Panc1 (cell line): ENCODE data around the gene SAMHD1. TPM values are rescaled to one million over a fixed set of nuclear protein-coding genes. Genes with fewer than 3 reads are reported as not detected.
"Not testable (repeated sequence)": the region's sequence is repeated elsewhere in the genome, so short reads cannot be mapped to it uniquely, and the experiment has no call there.

Experiments used
- ATAC-seq: fragments of 200-7000 bp; cut with Tn5 transposase; 2 replicates; pipeline ENCODE4 v1.9.1; 2020; ENCODE audit warnings: mild to moderate bottlenecking, moderate library complexity
- BruUV-seq: library from RNA; stranded (reverse); fragments of 400-500 nt; replicated peaks from 2 replicates; lab custom pipeline; 2021; lab: Mats Ljungman, UMichigan
- CTCF ChIA-PET: fragments of 300-600 bp; sonication (Branson Sonifier 250); formaldehyde crosslinking; loops from one replicate; lab custom pipeline; 2022; ENCODE audit warnings: antibody characterized with exemption; lab: Charles Lee
- POLR2A ChIA-PET: fragments of 300-600 bp; sonication (Branson Sonifier 250); formaldehyde crosslinking; loops from one replicate; lab custom pipeline; 2022; ENCODE audit warnings: antibody characterized with exemption; lab: Charles Lee
- DNase-seq: peaks from one replicate; pipeline ENCODE4 v3.0.0-alpha.2; 2010; ENCODE audit warnings: low read depth, low spot score
- H3K27ac ChIP-seq: 2 replicates; pipeline ENCODE4 v1.5.1; 2011; ENCODE audit warnings: mild to moderate bottlenecking, low read length, inconsistent platforms
- H3K27me3 ChIP-seq: fragments of 200-500 bp; sonication (Bioruptor generic); 2 replicates; pipeline ENCODE4 v1.6.0; 2014; ENCODE audit warnings: low read length, inconsistent platforms; ENCODE audit not compliant: control insufficient read depth, insufficient read depth
- H3K36me3 ChIP-seq: fragments of 200-500 bp; sonication (Bioruptor generic); 2 replicates; pipeline ENCODE4 v1.5.1; 2014; ENCODE audit warnings: inconsistent platforms, mild to moderate bottlenecking, low read length, moderate library complexity; ENCODE audit not compliant: control insufficient read depth, insufficient read depth
- H3K4me1 ChIP-seq: 2 replicates; pipeline ENCODE4 v1.5.1; 2011; ENCODE audit warnings: inconsistent platforms, mild to moderate bottlenecking, low read length, moderate library complexity; ENCODE audit not compliant: control insufficient read depth, insufficient read depth
- H3K4me3 ChIP-seq, 2 experiments: 2 replicates each; pipeline ENCODE4 v1.5.1; 2011 to 2012; ENCODE audit warnings: low read depth in 2 of 2, low read length in 2 of 2, mild to moderate bottlenecking in 2 of 2, inconsistent platforms in 1 of 2, moderate library complexity in 1 of 2
- H3K9me3 ChIP-seq: fragments of 200-500 bp; sonication (Bioruptor generic); 2 replicates; pipeline ENCODE4 v1.5.1; 2014; ENCODE audit warnings: low read depth, mild to moderate bottlenecking, inconsistent platforms, low read length, moderate library complexity; ENCODE audit not compliant: control insufficient read depth, insufficient read depth
- POLR2AphosphoS5 ChIP-seq: IDR thresholded peaks from 2 replicates; pipeline ENCODE4 v1.6.1; 2012; ENCODE audit warnings: mild to moderate bottlenecking, low read depth, low read length, moderate library complexity
- SIN3A ChIP-seq: IDR thresholded peaks from 2 replicates; pipeline ENCODE4 v1.6.1; 2012; ENCODE audit warnings: low read depth, mild to moderate bottlenecking, low read length, moderate library complexity, borderline replicate concordance; ENCODE audit not compliant: insufficient read depth
- TCF7L2 ChIP-seq: IDR thresholded peaks from 2 replicates; pipeline ENCODE4 v1.6.1; 2011; ENCODE audit warnings: mild to moderate bottlenecking, low read depth, low read length, inconsistent platforms
- in situ Hi-C: cut with HindIII; loops from 2 replicates; pipeline ENCODE4 v1.10.0; 2016; ENCODE audit warnings: low sequenced_read_pairs, low pct_unique_long_range_greater_than_20kb
- intact Hi-C: fragments of 100-400 bp; cut with micrococcal nuclease; formaldehyde crosslinking; loops from one replicate; pipeline ENCODE4 v1.10.0; 2022; ENCODE audit not compliant: unreplicated experiment
- total RNA-seq: library from RNA; stranded (reverse); gene quantifications from one replicate; pipeline ENCODE4 v1.2.1, GENCODE V29; 2021; ENCODE audit not compliant: unreplicated experiment
- TF ChIP-seq, protein P1 (sequence below): fragments of 450-650 bp; IDR thresholded peaks from 2 replicates; pipeline ENCODE4 v1.5.1; 2017; ENCODE audit warnings: mild to moderate bottlenecking
- TF ChIP-seq, protein P2 (sequence below), 2 experiments: IDR thresholded peaks; 2 replicates each; pipeline ENCODE4 v1.6.1; 2011 to 2012; ENCODE audit warnings: low read depth in 2 of 2, control low read depth in 1 of 2, low read length in 1 of 2, mild to moderate bottlenecking in 1 of 2, moderate library complexity in 1 of 2; ENCODE audit not compliant: insufficient read depth in 1 of 2

SAMHD1 gene
- total RNA-seq, 1 experiment from 2014 or later, result 16.8 TPM

DNA sequence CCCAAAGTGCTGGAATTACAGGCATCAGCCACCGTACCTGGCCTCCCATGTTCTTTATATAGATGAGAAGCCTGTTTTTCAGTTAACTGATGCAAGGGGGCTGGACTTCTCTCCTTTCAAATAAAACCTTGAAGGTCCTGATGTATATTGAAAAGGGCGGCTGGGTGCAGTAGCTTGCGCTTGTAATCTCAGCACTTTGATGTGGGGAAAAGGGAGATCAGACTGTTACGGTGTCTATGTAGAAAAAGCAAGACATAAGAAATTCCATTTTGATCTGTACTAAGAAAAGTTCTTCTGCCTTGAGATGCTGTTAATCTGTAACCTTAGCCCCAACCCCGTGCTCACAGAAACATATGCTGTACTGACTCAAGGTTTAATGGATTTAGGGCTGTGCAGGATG is 16.1 kb upstream of the SAMHD1 start:
- DNase-seq (no peak), ATAC-seq (no peak)
- ChIA-PET CTCF (interaction anchor here (0.6 kb wide), 1 partner anchor 32 kb away, joined by 16 read pairs; no protein-coding TSS in a partner anchor), POLR2A (no interaction called here)
- Histone ChIP-seq H3K9me3 (peaks cover 2% of the 10 kb centered on the region; the same call in 1 of the 2 replicates), H3K27ac (no peak overlapping the region), H3K36me3 (no peaks in the 10 kb centered on the region), H3K4me3 (no peak overlapping the region), H3K4me1 (no peaks in the 10 kb centered on the region), H3K27me3 (no peaks in the 10 kb centered on the region)
- intact Hi-C loops (no loop called here), in situ Hi-C loops (no loop called here)
- BruUV-seq, result no TSS peak
- TF ChIP-seq SIN3A (no peak), TCF7L2 (no peak), POLR2AphosphoS5 (no peak)
- TF ChIP-seq, protein P1, sequence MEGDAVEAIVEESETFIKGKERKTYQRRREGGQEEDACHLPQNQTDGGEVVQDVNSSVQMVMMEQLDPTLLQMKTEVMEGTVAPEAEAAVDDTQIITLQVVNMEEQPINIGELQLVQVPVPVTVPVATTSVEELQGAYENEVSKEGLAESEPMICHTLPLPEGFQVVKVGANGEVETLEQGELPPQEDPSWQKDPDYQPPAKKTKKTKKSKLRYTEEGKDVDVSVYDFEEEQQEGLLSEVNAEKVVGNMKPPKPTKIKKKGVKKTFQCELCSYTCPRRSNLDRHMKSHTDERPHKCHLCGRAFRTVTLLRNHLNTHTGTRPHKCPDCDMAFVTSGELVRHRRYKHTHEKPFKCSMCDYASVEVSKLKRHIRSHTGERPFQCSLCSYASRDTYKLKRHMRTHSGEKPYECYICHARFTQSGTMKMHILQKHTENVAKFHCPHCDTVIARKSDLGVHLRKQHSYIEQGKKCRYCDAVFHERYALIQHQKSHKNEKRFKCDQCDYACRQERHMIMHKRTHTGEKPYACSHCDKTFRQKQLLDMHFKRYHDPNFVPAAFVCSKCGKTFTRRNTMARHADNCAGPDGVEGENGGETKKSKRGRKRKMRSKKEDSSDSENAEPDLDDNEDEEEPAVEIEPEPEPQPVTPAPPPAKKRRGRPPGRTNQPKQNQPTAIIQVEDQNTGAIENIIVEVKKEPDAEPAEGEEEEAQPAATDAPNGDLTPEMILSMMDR, result no peak
- TF ChIP-seq, protein P2, sequence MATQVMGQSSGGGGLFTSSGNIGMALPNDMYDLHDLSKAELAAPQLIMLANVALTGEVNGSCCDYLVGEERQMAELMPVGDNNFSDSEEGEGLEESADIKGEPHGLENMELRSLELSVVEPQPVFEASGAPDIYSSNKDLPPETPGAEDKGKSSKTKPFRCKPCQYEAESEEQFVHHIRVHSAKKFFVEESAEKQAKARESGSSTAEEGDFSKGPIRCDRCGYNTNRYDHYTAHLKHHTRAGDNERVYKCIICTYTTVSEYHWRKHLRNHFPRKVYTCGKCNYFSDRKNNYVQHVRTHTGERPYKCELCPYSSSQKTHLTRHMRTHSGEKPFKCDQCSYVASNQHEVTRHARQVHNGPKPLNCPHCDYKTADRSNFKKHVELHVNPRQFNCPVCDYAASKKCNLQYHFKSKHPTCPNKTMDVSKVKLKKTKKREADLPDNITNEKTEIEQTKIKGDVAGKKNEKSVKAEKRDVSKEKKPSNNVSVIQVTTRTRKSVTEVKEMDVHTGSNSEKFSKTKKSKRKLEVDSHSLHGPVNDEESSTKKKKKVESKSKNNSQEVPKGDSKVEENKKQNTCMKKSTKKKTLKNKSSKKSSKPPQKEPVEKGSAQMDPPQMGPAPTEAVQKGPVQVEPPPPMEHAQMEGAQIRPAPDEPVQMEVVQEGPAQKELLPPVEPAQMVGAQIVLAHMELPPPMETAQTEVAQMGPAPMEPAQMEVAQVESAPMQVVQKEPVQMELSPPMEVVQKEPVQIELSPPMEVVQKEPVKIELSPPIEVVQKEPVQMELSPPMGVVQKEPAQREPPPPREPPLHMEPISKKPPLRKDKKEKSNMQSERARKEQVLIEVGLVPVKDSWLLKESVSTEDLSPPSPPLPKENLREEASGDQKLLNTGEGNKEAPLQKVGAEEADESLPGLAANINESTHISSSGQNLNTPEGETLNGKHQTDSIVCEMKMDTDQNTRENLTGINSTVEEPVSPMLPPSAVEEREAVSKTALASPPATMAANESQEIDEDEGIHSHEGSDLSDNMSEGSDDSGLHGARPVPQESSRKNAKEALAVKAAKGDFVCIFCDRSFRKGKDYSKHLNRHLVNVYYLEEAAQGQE (IDR thresholded peaks at IDR 0.05; ENCODE audit: insufficient read depth in 1 of 2, low read depth in 2 of 2, low read length in 1 of 2), result no peak

DNA sequence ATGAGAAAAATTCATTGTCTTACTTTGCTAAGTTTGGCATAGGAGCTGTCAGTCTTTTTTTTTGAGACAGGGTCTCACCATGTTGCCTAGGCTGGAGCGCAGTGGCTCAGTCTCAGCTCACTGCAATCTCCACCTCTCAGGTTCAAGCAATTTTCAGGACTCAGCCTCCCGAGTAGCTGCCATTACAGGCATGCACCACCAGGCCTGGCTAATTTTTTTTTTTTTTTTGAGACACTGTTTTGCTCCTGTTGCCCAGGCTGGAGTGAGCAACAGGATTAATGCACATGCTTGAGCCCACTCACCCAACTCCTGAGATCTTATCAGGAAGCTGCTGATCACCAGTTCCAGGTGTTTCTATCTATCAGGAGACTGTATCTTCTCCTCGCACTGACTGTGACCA is 15.5 kb upstream of the SAMHD1 start:
- POLR2A ChIA-PET, result interaction anchor here (0.6 kb wide), 1 partner anchor 9 kb away, joined by 3 read pairs; no protein-coding TSS in a partner anchor
- H3K27me3 ChIP-seq, H3K4me1 ChIP-seq, in situ Hi-C loops, DNase-seq, H3K27ac ChIP-seq, H3K36me3 ChIP-seq, H3K4me3 ChIP-seq, H3K9me3 ChIP-seq, BruUV-seq, ATAC-seq, CTCF ChIA-PET, intact Hi-C loops: not testable (repeated sequence)

DNA sequence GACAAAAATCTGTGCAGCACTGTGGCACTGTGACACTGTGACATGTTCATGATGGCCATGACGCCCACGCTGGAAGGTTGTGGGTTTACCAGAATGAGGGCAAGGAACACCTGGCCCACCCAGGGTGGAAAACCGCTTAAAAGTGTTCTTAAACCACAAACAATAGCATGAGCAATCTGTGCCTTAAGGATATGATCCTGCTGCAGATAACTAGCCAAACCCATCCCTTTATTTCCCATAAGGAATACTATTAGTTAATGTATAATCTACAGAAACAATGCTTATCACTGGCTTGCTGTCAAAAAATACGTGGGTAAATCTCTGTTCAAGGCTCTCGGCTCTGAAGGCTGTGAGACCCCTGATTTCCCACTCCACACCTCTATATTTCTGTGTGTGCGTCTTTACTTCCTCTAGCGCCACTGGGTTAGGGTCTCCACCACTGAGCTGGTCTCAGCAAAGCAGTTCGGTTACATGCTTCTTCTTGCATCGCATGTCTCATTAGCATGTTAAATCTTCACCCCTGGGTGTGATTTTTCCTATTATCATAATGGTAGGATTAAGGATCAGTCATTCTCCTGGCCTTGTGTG is 10.9 kb upstream of the SAMHD1 start:
- intact Hi-C loops, H3K27ac ChIP-seq, H3K4me1 ChIP-seq, H3K36me3 ChIP-seq, DNase-seq, H3K9me3 ChIP-seq, in situ Hi-C loops, POLR2A ChIA-PET, ATAC-seq, CTCF ChIA-PET, H3K27me3 ChIP-seq, BruUV-seq, H3K4me3 ChIP-seq: not testable (repeated sequence)
